Fibroblast of lung (primary cell): ENCODE results near the gene UBE2N. TPM values are rescaled to one million over a fixed set of nuclear protein-coding genes. Genes with fewer than 3 reads are reported as not detected.

Source experiments
- DNase-seq, 2 donors: peaks; one replicate each; pipeline versions ENCODE4 v3.0.0 to v3.0.0-alpha.2; 2010; ENCODE audit warnings: low read depth in 2 of 2
- H2AFZ ChIP-seq: 2 replicates; pipeline ENCODE4 v1.5.1; 2012; ENCODE audit warnings: low read length, control low read depth, inconsistent platforms
- H3K27ac ChIP-seq: 2 replicates; pipeline ENCODE4 v1.5.1; 2011; ENCODE audit warnings: low read length, control low read depth; ENCODE audit not compliant: insufficient read depth
- H3K27me3 ChIP-seq: 2 replicates; pipeline ENCODE4 v1.5.1; 2011; ENCODE audit warnings: mild to moderate bottlenecking, low read length; ENCODE audit not compliant: control insufficient read depth, insufficient read depth
- H3K36me3 ChIP-seq: 2 replicates; pipeline ENCODE4 v1.5.1; 2011; ENCODE audit warnings: low read length; ENCODE audit not compliant: control insufficient read depth, insufficient read depth
- H3K4me1 ChIP-seq: 2 replicates; pipeline ENCODE4 v1.5.1; 2011; ENCODE audit warnings: low read length; ENCODE audit not compliant: control insufficient read depth, insufficient read depth; ENCODE audit errors: extremely low read depth
- H3K4me2 ChIP-seq: 2 replicates; pipeline ENCODE4 v1.5.1; 2011; ENCODE audit warnings: low read length, control low read depth; ENCODE audit not compliant: insufficient read depth; ENCODE audit errors: extremely low read depth
- H3K4me3 ChIP-seq, 4 experiments: fragments of 200-600 bp in 1 of 4; sonication (generic) in 1 of 4; replicated peaks in 1 of 4; 2 replicates each; pipeline ENCODE4 v1.5.1; 2011 to 2016; ENCODE audit warnings: low read length in 4 of 4, low read depth in 3 of 4, mild to moderate bottlenecking in 3 of 4, control low read depth in 2 of 4, inconsistent platforms in 1 of 4, mixed read lengths in 1 of 4; ENCODE audit not compliant: insufficient read depth in 1 of 4; ENCODE audit errors: control extremely low read depth in 1 of 4
- H3K79me2 ChIP-seq: 2 replicates; pipeline ENCODE4 v1.5.1; 2012; ENCODE audit warnings: mild to moderate bottlenecking, low read length, inconsistent platforms; ENCODE audit not compliant: control insufficient read depth, insufficient read depth
- H3K9ac ChIP-seq: 2 replicates; pipeline ENCODE4 v1.5.1; 2011; ENCODE audit warnings: mild to moderate bottlenecking, low read length, control low read depth; ENCODE audit not compliant: insufficient read depth
- H3K9me3 ChIP-seq: 2 replicates; pipeline ENCODE4 v1.5.1; 2012; ENCODE audit warnings: low read depth, low read length; ENCODE audit not compliant: control insufficient read depth, insufficient read depth
- H4K20me1 ChIP-seq: 2 replicates; pipeline ENCODE4 v1.5.1; 2011; ENCODE audit warnings: low read length; ENCODE audit not compliant: control insufficient read depth, insufficient read depth; ENCODE audit errors: extremely low read depth
- EZH2 ChIP-seq: IDR thresholded peaks from 2 replicates; pipeline ENCODE4 v1.5.1; 2012; ENCODE audit warnings: low read length, control low read depth, mild to moderate bottlenecking; ENCODE audit errors: missing control alignments
- polyA plus RNA-seq, 2 donors: library from polyadenylated mRNA; depleted of rRNA in 1 of 2; stranded (reverse) in 1 of 2; unstranded in 1 of 2; fragments of >200 nt; gene quantifications; 2 replicates each; pipeline ENCODE4 v1.2.1, GENCODE V29; 2011 to 2012; ENCODE audit warnings: missing spikeins in 1 of 2
- total RNA-seq: library from RNA; depleted of rRNA; stranded (reverse); fragments of >200 nt; gene quantifications from 2 replicates; pipeline ENCODE4 v1.2.1, GENCODE V29; 2014
- TF ChIP-seq, protein P1 (sequence below), 2 donors: IDR thresholded peaks in 1 of 2; conservative IDR thresholded peaks in 1 of 2; 1 replicate in 1 of 2; 2 replicates in 1 of 2; pipeline ENCODE4 v1.5.1; 2011 to 2012; ENCODE audit warnings: low read length in 2 of 2, control low read depth in 1 of 2, inconsistent platforms in 1 of 2, low read depth in 1 of 2, mild to moderate bottlenecking in 1 of 2

UBE2N gene
- total and polyA plus RNA-seq, 2 donors (not counting 1 experiment from before 2014, with no cell fraction given) = 115 to 149 TPM

DNA sequence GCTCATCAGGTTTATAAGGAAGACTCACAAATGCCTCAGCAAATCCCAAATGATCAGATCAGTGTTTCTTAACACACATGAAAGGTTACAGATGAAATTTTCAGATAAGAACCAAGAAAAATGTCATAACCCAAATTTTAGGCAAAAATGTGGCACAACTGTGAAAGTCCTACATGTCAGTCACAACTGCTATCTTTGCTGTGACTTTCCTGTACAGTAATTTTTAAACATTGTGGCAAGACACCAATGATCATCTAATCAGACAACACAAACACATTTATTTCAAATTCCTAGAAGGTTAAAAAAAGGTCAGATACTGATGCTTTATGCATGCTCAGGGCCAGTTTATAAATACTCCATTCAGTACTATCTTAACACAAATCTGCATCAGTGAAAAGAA is 32.9 kb downstream of the UBE2N start:
- no peak overlapping the region for H3K27ac ChIP-seq
- H3K4me1 ChIP-seq = peaks cover 5% of the 10 kb centered on the region
- H2AFZ ChIP-seq = no peak overlapping the region
- no peaks in the 10 kb centered on the region for H4K20me1 ChIP-seq
- TF ChIP-seq, protein P1, sequence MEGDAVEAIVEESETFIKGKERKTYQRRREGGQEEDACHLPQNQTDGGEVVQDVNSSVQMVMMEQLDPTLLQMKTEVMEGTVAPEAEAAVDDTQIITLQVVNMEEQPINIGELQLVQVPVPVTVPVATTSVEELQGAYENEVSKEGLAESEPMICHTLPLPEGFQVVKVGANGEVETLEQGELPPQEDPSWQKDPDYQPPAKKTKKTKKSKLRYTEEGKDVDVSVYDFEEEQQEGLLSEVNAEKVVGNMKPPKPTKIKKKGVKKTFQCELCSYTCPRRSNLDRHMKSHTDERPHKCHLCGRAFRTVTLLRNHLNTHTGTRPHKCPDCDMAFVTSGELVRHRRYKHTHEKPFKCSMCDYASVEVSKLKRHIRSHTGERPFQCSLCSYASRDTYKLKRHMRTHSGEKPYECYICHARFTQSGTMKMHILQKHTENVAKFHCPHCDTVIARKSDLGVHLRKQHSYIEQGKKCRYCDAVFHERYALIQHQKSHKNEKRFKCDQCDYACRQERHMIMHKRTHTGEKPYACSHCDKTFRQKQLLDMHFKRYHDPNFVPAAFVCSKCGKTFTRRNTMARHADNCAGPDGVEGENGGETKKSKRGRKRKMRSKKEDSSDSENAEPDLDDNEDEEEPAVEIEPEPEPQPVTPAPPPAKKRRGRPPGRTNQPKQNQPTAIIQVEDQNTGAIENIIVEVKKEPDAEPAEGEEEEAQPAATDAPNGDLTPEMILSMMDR (conservative IDR thresholded peaks at IDR 0.05 in 1 of 2, IDR thresholded peaks at IDR 0.05 in 1 of 2; ENCODE audit: low read depth in 1 of 2, low read length in 2 of 2) = no peak
- no peak for TF ChIP-seq EZH2
- H3K36me3 ChIP-seq = peaks cover 3% of the 10 kb centered on the region
- H3K4me3 ChIP-seq = no peak overlapping the region
- H3K9me3 ChIP-seq = no peaks in the 10 kb centered on the region
- H3K79me2 ChIP-seq = peaks cover 22% of the 10 kb centered on the region
- no peak overlapping the region for H3K4me2 ChIP-seq
- no peak overlapping the region for H3K9ac ChIP-seq
- DNase-seq = peak in 1 of 2 donors; percentile 13
- H3K27me3 ChIP-seq = no peaks in the 10 kb centered on the region

DNA sequence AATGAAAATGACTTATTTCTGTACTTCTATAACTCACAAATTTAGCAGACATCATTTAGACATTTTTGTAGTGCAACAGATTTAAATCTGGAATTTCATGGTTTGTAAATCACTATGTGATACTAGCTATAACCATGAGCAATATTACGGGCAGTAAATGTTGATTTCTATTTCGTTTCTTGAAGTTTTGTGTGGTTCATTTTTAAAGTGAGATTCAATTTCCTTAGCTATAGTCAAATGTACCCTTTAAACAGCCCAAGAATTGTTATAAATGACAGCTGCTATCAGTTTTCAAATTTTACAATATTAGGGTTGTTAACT is 33.8 kb downstream of the UBE2N start:
- H3K4me2 ChIP-seq = no peak overlapping the region
- H3K27ac ChIP-seq = no peak overlapping the region
- TF ChIP-seq EZH2 = no peak
- TF ChIP-seq, protein P1 (conservative IDR thresholded peaks at IDR 0.05 in 1 of 2, IDR thresholded peaks at IDR 0.05 in 1 of 2; ENCODE audit: low read depth in 1 of 2, low read length in 2 of 2) = no peak
- DNase-seq = no peak
- peaks cover 14% of the 10 kb centered on the region for H3K79me2 ChIP-seq
- H3K27me3 ChIP-seq = no peaks in the 10 kb centered on the region
- no peak overlapping the region for H2AFZ ChIP-seq
- H3K9me3 ChIP-seq = no peaks in the 10 kb centered on the region
- no peak overlapping the region for H3K9ac ChIP-seq
- no peak overlapping the region for H3K4me3 ChIP-seq
- H3K4me1 ChIP-seq = peaks cover 3% of the 10 kb centered on the region
- H3K36me3 ChIP-seq = peaks cover 3% of the 10 kb centered on the region
- no peaks in the 10 kb centered on the region for H4K20me1 ChIP-seq

DNA sequence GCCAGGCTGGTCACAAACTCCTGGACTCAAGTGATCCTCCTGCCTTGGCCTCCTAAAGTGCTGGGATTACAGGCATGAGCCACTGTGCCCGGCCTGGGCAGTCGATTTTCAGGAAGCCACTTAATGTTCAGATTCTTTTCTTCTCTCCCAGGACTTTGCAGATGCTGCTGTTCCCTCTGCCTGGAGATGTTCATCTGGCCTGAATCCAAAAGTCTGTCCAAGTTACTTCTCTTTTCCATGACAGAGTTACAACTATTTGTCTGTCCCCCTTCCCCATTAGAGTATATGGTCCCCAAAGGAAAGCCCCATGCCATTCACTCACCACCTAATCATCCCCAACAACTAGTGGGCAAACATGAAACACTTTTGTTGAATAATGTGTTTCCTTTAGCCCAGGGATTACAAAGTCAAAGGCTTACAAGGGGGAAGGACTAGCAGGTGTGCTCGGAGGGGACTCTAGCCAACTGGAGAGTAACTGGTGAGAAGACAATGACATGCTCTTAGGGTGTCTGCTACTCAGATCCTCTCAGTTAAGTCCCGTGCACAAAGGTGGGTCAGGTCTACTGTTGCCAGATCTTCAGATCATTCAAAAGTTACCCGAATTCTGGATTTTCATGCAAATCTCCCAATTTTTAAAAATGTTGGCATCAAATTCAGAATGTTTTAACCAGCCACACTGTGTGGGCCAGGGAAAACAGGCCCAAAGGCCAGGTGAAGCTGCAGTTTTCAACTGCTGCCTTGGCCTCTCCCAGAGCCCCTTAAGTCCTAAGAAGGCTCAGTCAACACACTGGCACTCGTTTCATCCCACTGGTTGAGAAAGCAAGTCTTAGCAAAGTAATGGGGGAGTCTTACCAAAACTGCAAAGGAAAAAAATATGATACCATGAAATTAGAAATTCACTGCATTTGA is 34.4 kb downstream of the UBE2N start:
- H3K36me3 ChIP-seq = peaks cover 5% of the 10 kb centered on the region

More for the DNA sequence above, 34.4 kb downstream of the UBE2N start:
- peak in 1 of 2 donors; percentile 24 for DNase-seq
- no peak overlapping the region for H3K4me2 ChIP-seq
- H3K27ac ChIP-seq = no peak overlapping the region
- H3K4me3 ChIP-seq = no peak overlapping the region
- no peaks in the 10 kb centered on the region for H4K20me1 ChIP-seq
- no peak overlapping the region for H2AFZ ChIP-seq
- no peak for TF ChIP-seq EZH2
- TF ChIP-seq, protein P1 (conservative IDR thresholded peaks at IDR 0.05 in 1 of 2, IDR thresholded peaks at IDR 0.05 in 1 of 2; ENCODE audit: low read depth in 1 of 2, low read length in 2 of 2) = no peak
- no peak overlapping the region for H3K9ac ChIP-seq
- no peaks in the 10 kb centered on the region for H3K9me3 ChIP-seq
- peaks cover 3% of the 10 kb centered on the region for H3K4me1 ChIP-seq
- H3K27me3 ChIP-seq = no peaks in the 10 kb centered on the region
- peaks cover 12% of the 10 kb centered on the region for H3K79me2 ChIP-seq
